SHP77 treated with DMSO at 0.1 percent for 48 hours (cell line): ENCODE measurements around the gene STARD13.

Source experiments
- DNase-seq: peaks from one replicate; lab custom pipeline; 2025; lab: John Stamatoyannopoulos, UW

The STARD13 gene

GRCh38 chr13:33116321-33117010 is 169.1 kb downstream of the STARD13 start:
- no peak for DNase-seq

GRCh38 chr13:33115274-33115673 is 170.3 kb downstream of the STARD13 start:
- no peak for DNase-seq

- DNase-seq = no peak
Measured at GRCh38 chr13:33114146-33114545, 171.4 kb downstream of the STARD13 start.

GRCh38 chr13:33112766-33113165 is 172.8 kb downstream of the STARD13 start:
- no peak for DNase-seq

GRCh38 chr13:33111414-33112110 is 174.0 kb downstream of the STARD13 start:
- DNase-seq = no peak

GRCh38 chr13:33110713-33111413 is 174.7 kb downstream of the STARD13 start:
- DNase-seq = no peak

GRCh38 chr13:33110386-33110712 is 175.2 kb downstream of the STARD13 start:
- DNase-seq = no peak

- DNase-seq = no peak
Measured at GRCh38 chr13:33109801-33110200, 175.8 kb downstream of the STARD13 start.

GRCh38 chr13:33109271-33109697 is 176.3 kb downstream of the STARD13 start:
- DNase-seq = no peak

GRCh38 chr13:33108620-33109019 is 176.9 kb downstream of the STARD13 start:
- DNase-seq = no peak

- DNase-seq = no peak
Measured at GRCh38 chr13:33107361-33107760, 178.2 kb downstream of the STARD13 start.

GRCh38 chr13:33106656-33107360 is 178.7 kb downstream of the STARD13 start:
- no peak for DNase-seq

- DNase-seq = no peak
Measured at GRCh38 chr13:33105387-33106005, 180.1 kb downstream of the STARD13 start.

- DNase-seq = no peak
Measured at GRCh38 chr13:33103457-33103856, 182.1 kb downstream of the STARD13 start.

GRCh38 chr13:33101835-33102234 is 183.7 kb downstream of the STARD13 start:
- DNase-seq = no peak

GRCh38 chr13:33100886-33101285 is 184.7 kb downstream of the STARD13 start:
- no peak for DNase-seq

- DNase-seq = no peak
Measured at GRCh38 chr13:33099860-33100259, 185.7 kb downstream of the STARD13 start.

GRCh38 chr13:33096886-33097605 is 188.5 kb downstream of the STARD13 start:
- no peak for DNase-seq

GRCh38 chr13:33092073-33092987 is 193.2 kb downstream of the STARD13 start:
- no peak for DNase-seq

GRCh38 chr13:33091415-33091774 is 194.2 kb downstream of the STARD13 start:
- DNase-seq = no peak
